Kidney (tissue), 14 donors: ENCODE measurements around the gene FAM13B. TPM values are rescaled to one million over a fixed set of nuclear protein-coding genes. Genes with fewer than 3 reads are reported as not detected.

ENCODE experiments used
- DNase-seq, 5 donors: peaks; one replicate each; pipeline ENCODE4 v3.0.0-alpha.2; 2013 to 2020
- FAIRE-seq: peaks from 2 replicates; lab custom pipeline; 2012; peaks lifted over from hg19 to GRCh38; lab: Jason Lieb, UNC
- H3K27ac ChIP-seq, 2 donors: one replicate each; pipeline ENCODE4 v1.7.0; 2013; ENCODE audit warnings: low read depth in 2 of 2, low read length in 2 of 2, inconsistent platforms in 1 of 2
- H3K27me3 ChIP-seq: one replicate; pipeline ENCODE4 v1.7.1; 2013; ENCODE audit warnings: low read length, inconsistent platforms; ENCODE audit not compliant: control insufficient read depth, insufficient read depth
- H3K36me3 ChIP-seq, 3 donors: one replicate each; pipeline versions ENCODE4 v1.7.0 to v1.7.1; 2013; ENCODE audit warnings: low read length in 3 of 3, control low read depth in 1 of 3, inconsistent platforms in 1 of 3; ENCODE audit not compliant: insufficient read depth in 3 of 3, control insufficient read depth in 2 of 3
- H3K4me1 ChIP-seq, 3 donors: one replicate each; pipeline versions ENCODE4 v1.7.0 to v1.7.1; 2013; ENCODE audit warnings: low read length in 3 of 3, inconsistent platforms in 1 of 3, low read depth in 1 of 3; ENCODE audit not compliant: control insufficient read depth in 2 of 3, insufficient read depth in 2 of 3
- H3K4me3 ChIP-seq, 3 donors: one replicate each; pipeline versions ENCODE4 v1.7.0 to v1.8.1; 2013; ENCODE audit warnings: low read length in 3 of 3, control low read depth in 1 of 3, inconsistent platforms in 1 of 3
- H3K9ac ChIP-seq, 3 donors: one replicate each; pipeline versions ENCODE4 v1.7.0 to v1.7.1; 2013; ENCODE audit warnings: low read length in 3 of 3, control low read depth in 1 of 3, inconsistent platforms in 1 of 3
- H3K9me3 ChIP-seq, 3 donors: one replicate each; pipeline versions ENCODE4 v1.7.0 to v1.7.1; 2013; ENCODE audit warnings: low read length in 3 of 3, control low read depth in 1 of 3, inconsistent platforms in 1 of 3; ENCODE audit not compliant: control insufficient read depth in 2 of 3, insufficient read depth in 1 of 3
- intact Hi-C: fragments of 100-400 bp; cut with DNase I; formaldehyde crosslinking; loops from one replicate; pipeline ENCODE4 v1.11.1; 2022
- polyA plus RNA-seq: library from polyadenylated mRNA; stranded (reverse); fragments of 350-450 nt; fragmentation: Illumina TruSeq; extraction: RNeasy Lipid Tissue Mini Kit (QIAGEN cat#74804); gene quantifications from one replicate; pipeline ENCODE4 v1.2.3, GENCODE V29; 2014; ENCODE audit warnings: low read depth, low replicate concordance; ENCODE audit not compliant: insufficient read depth
- total RNA-seq: library from RNA; stranded (reverse); fragmentation: NEBNext Ultra II Directional; extraction: Animal tissue kit (Norgen Biotek cat#: 25700); gene quantifications from one replicate; pipeline ENCODE4 v1.2.1, GENCODE V29; 2021
- TF ChIP-seq, protein P1 (sequence below): IDR thresholded peaks from 3 replicates; pipeline ENCODE4 v1.5.1; 2012; ENCODE audit warnings: mild to moderate bottlenecking, moderate library complexity, borderline replicate concordance; ENCODE audit not compliant: insufficient read depth; ENCODE audit errors: extremely low read depth
- donor health status: control.
- donor health status: control.
- donor health status: control.
- donor health status: control.
- donor health status: control.
- donor health status: DM: yes; HTN: yes; CAD: no.
- donor health status: Normal renal cell carcinoma (clear cell type).

The FAM13B gene
- total and polyA plus RNA-seq, 2 donors from 2014 or later = 7.6 to 41.8 TPM

DNA sequence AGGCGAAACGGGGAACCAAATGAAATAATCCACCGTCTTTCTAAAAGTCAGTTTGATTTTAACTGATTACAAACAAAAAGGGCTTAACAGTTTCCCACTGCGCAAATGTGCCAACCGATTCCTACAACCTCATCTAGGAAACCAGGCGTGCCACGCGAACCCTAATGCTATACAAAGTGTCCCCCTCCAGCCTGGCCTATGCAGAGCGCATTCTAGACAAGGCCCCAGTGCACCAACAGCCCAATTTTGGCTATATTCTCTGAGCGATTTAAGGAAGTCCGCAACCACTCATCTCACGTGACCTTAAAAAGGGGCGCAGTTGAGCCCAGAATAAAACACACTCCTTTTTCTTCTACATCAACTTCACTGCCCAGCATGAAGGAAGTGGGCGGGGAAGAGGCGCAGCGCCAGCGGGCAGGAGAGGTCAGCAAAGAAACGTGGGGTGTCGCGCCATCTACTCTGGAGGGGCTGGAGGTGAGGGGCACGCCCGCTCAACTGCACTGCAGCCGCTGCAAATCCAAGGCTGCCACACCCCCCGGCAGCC is 779 bp downstream of the FAM13B start:
- Histone ChIP-seq H3K27me3 (no peaks in the 10 kb centered on the region), H3K27ac (peak overlapping the region; percentile 97 to 99), H3K9me3 (no peaks in the 10 kb centered on the region), H3K4me1 (peaks cover 0 to 13% (median 12%) of the 10 kb centered on the region in 3 donors), H3K36me3 (no peaks in the 10 kb centered on the region), H3K4me3 (peak overlapping the region; percentile 84 to 89 (median 85)), H3K9ac (peak overlapping the region; percentile 30 to 76 (median 47))
- peak in 2 of 5 donors; percentile 64 to 90 for DNase-seq
- FAIRE-seq = no peak
- TF ChIP-seq, protein P1, sequence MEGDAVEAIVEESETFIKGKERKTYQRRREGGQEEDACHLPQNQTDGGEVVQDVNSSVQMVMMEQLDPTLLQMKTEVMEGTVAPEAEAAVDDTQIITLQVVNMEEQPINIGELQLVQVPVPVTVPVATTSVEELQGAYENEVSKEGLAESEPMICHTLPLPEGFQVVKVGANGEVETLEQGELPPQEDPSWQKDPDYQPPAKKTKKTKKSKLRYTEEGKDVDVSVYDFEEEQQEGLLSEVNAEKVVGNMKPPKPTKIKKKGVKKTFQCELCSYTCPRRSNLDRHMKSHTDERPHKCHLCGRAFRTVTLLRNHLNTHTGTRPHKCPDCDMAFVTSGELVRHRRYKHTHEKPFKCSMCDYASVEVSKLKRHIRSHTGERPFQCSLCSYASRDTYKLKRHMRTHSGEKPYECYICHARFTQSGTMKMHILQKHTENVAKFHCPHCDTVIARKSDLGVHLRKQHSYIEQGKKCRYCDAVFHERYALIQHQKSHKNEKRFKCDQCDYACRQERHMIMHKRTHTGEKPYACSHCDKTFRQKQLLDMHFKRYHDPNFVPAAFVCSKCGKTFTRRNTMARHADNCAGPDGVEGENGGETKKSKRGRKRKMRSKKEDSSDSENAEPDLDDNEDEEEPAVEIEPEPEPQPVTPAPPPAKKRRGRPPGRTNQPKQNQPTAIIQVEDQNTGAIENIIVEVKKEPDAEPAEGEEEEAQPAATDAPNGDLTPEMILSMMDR = no peak
- intact Hi-C loops = loop anchor here (10.0 kb wide), 1 partner anchor 257 kb away; no protein-coding TSS in a partner anchor

DNA sequence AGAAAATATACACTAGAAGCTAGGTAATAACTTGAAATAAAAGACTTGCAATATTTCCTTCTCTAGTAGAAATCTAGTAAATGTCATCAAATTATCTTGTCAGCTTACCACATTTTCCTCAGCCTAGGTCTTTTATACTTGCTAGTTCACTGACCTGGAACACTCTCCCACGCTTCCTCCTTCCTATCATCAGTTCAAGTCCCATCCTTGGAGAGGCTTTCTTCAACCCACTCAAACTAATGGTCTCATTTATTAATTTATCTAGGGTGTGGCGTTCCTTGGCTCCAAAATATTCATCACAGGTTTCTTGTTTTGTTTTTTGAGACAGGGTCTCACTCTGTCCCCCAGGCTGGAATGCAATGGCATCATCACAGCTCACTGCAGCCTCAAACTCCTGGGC is 2.9 kb downstream of the FAM13B start:
- H3K4me1 ChIP-seq = peaks cover 0 to 13% (median 9%) of the 10 kb centered on the region in 3 donors
- no peak overlapping the region for H3K4me3 ChIP-seq
- H3K9ac ChIP-seq = no peak overlapping the region
- intact Hi-C loops = loop anchor here (10.0 kb wide), 1 partner anchor 255 kb away; no protein-coding TSS in a partner anchor
- TF ChIP-seq, protein P1 = no peak
- no peaks in the 10 kb centered on the region for H3K27me3 ChIP-seq
- no peak for FAIRE-seq
- H3K36me3 ChIP-seq = no peaks in the 10 kb centered on the region
- no peaks in the 10 kb centered on the region for H3K9me3 ChIP-seq
- H3K27ac ChIP-seq = no peak overlapping the region
- no peak for DNase-seq

DNA sequence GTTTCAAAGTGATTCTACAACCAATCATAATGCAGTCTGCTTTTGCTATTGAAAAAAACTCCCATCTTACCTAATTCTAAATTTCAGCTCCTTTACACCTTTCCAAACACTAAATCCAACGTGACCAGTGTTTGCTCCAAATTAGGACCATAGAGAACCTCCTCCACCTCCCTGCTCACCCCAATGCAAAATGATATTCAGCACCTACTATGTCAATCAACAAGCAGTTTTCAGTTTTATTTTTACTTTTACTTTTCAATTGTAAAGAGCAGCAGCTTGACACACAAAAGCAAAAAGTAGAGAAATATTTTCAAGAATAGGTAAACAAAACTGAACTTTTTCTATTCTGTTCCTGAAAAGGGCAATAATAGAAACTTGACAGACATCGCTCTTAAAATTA is 3.4 kb downstream of the FAM13B start:
- no peak overlapping the region for H3K4me3 ChIP-seq
- H3K4me1 ChIP-seq = peaks cover 0 to 13% (median 9%) of the 10 kb centered on the region in 3 donors
- H3K9me3 ChIP-seq = no peaks in the 10 kb centered on the region
- TF ChIP-seq, protein P1 = no peak
- no peaks in the 10 kb centered on the region for H3K27me3 ChIP-seq
- H3K27ac ChIP-seq = no peak overlapping the region
- no peaks in the 10 kb centered on the region for H3K36me3 ChIP-seq
- FAIRE-seq (no peak), DNase-seq (no peak)
- H3K9ac ChIP-seq = no peak overlapping the region
- intact Hi-C loops = no loop called here
